Activated CD4-positive, alpha-beta memory T cell treated with anti-CD3 and anti-CD28 coated beads for 36 hours (primary cell): ENCODE data around the gene EFS. TPM values are rescaled to one million over a fixed set of nuclear protein-coding genes. Genes with fewer than 3 reads are reported as not detected.

Source experiments
- microRNA-seq: library from miRNA; unstranded; fragments of <30 nt; microRNA quantifications from one replicate; pipeline ENCODE4 v1.2.0, GENCODE V29; 2022; ENCODE audit warnings: borderline number of aligned reads, borderline microRNAs expressed, borderline replicate concordance
- total RNA-seq, 2 experiments: library from RNA; stranded (reverse); gene quantifications; one replicate each; pipeline ENCODE4 v1.2.3, GENCODE V29; 2021

Gene EFS
- total RNA-seq, 2 experiments from 2014 or later = not detected

Small RNA genes lying within 50 kb of the gene (microRNA-seq; reads per million reads assigned to microRNA genes)
- gene MIR208A = not detected

Other genes starting within 250 kb of the EFS start
- under 1 TPM; 0.19 to 0.34 TPM for gene CEBPE, start 245.9 kb downstream of the EFS start, total RNA-seq
- 1 to 10 TPM in 1 of 2 experiments, under 1 TPM in 1; 0.83 to 1.7 TPM for gene SLC7A8, start 181.5 kb downstream of the EFS start, total RNA-seq
- gene RNF212B, start 127.2 kb downstream of the EFS start, total RNA-seq = not detected
- 10 to 100 TPM; 12.3 to 13.0 TPM for gene HOMEZ, start 79.0 kb downstream of the EFS start, total RNA-seq
- 10 to 100 TPM; 12.6 to 15.8 TPM for gene PPP1R3E, start 62.3 kb downstream of the EFS start, total RNA-seq
- gene BCL2L2, start 58.3 kb downstream of the EFS start, total RNA-seq = under 1 TPM; 0.55 to 0.85 TPM
- gene PABPN1, start 43.7 kb downstream of the EFS start, total RNA-seq = 100 to 1,000 TPM; 198 to 209 TPM
- 1 to 10 TPM; 4.4 to 4.8 TPM for gene SLC22A17, start 12.3 kb downstream of the EFS start, total RNA-seq
- gene IL25, start 7.6 kb upstream of the EFS start, total RNA-seq = not detected
- not detected for gene CMTM5, start 11.9 kb upstream of the EFS start, total RNA-seq
- gene MYH6, start 43.1 kb upstream of the EFS start, total RNA-seq = under 1 TPM in 1 of 2 experiments, not detected in 1; 0.05 TPM
- gene MYH7, start 70.5 kb upstream of the EFS start, total RNA-seq = under 1 TPM in 1 of 2 experiments, not detected in 1; 0.02 TPM
- 10 to 100 TPM; 42.1 to 44.1 TPM for gene NGDN, start 104.5 kb upstream of the EFS start, total RNA-seq
- gene ZFHX2, start 186.6 kb upstream of the EFS start, total RNA-seq = 1 to 10 TPM; 1.2 to 1.4 TPM
- gene THTPA, start 191.1 kb upstream of the EFS start, total RNA-seq = 1 to 10 TPM; 7.7 to 8.2 TPM
- gene AP1G2, start 202.6 kb upstream of the EFS start, total RNA-seq = 100 to 1,000 TPM; 182 to 190 TPM
- under 1 TPM in 1 of 2 experiments, not detected in 1; 0.12 TPM for gene JPH4, start 213.6 kb upstream of the EFS start, total RNA-seq